Endothelial cell (in vitro differentiated cells): ENCODE measurements around the gene POU2F2. TPM values are rescaled to one million over a fixed set of nuclear protein-coding genes. Genes with fewer than 3 reads are reported as not detected.

Experiments
- DNase-seq: peaks from one replicate; pipeline ENCODE4 v3.0.0; 2021; ENCODE audit warnings: low spot score
- H3K27ac Mint-ChIP-seq: one replicate; pipeline ENCODE4 v1.8.0; 2021; ENCODE audit warnings: mixed read lengths, inconsistent platforms; ENCODE audit not compliant: unreplicated experiment
- H3K27me3 Mint-ChIP-seq: one replicate; pipeline ENCODE4 v1.8.0; 2021; ENCODE audit warnings: mild to moderate bottlenecking, moderate library complexity, mixed read lengths, inconsistent platforms; ENCODE audit not compliant: unreplicated experiment
- H3K36me3 Mint-ChIP-seq: one replicate; pipeline ENCODE4 v1.8.0; 2021; ENCODE audit warnings: mild to moderate bottlenecking, low read depth, mixed read lengths, inconsistent platforms; ENCODE audit not compliant: unreplicated experiment
- H3K4me1 Mint-ChIP-seq: one replicate; pipeline ENCODE4 v1.8.0; 2021; ENCODE audit warnings: mild to moderate bottlenecking, mixed read lengths, inconsistent platforms; ENCODE audit not compliant: unreplicated experiment
- H3K4me3 Mint-ChIP-seq: one replicate; pipeline ENCODE4 v1.8.0; 2021; ENCODE audit warnings: mild to moderate bottlenecking, mixed read lengths, inconsistent platforms; ENCODE audit not compliant: unreplicated experiment
- H3K9me3 Mint-ChIP-seq: one replicate; pipeline ENCODE4 v1.8.0; 2021; ENCODE audit warnings: mixed read lengths, inconsistent platforms; ENCODE audit not compliant: unreplicated experiment
- CTCF ChIP-seq: fragments of 200-600 bp; sonication (generic); IDR thresholded peaks from one replicate; pipeline ENCODE4 v1.5.0; 2021; ENCODE audit warnings: antibody characterized with exemption; ENCODE audit not compliant: unreplicated experiment
- total RNA-seq: library from RNA; stranded (reverse); fragmentation: NEBNext Ultra II Directional; extraction: Animal tissue kit (Norgen Biotek cat#: 25700); gene quantifications from one replicate; pipeline ENCODE4 v1.2.1, GENCODE V29; 2021; ENCODE audit not compliant: unreplicated experiment

Gene POU2F2
- total RNA-seq, 1 donor from 2014 or later, result 5.7 TPM

GRCh38 chr19:42086188-42086736, 46.0 kb downstream of the POU2F2 start:
- no peaks in the 10 kb centered on the region for H3K9me3 Mint-ChIP-seq
- no peak for TF ChIP-seq CTCF
- no peak overlapping the region for H3K4me3 Mint-ChIP-seq
- peaks cover 10% of the 10 kb centered on the region for H3K4me1 Mint-ChIP-seq
- H3K27ac Mint-ChIP-seq, result no peak overlapping the region
- H3K27me3 Mint-ChIP-seq, result peaks cover 5% of the 10 kb centered on the region
- DNase-seq, result no peak
- H3K36me3 Mint-ChIP-seq, result peaks cover 8% of the 10 kb centered on the region

GRCh38 chr19:42083537-42083936, 48.7 kb downstream of the POU2F2 start:
- DNase-seq, result no peak
- H3K4me3 Mint-ChIP-seq, result no peak overlapping the region
- H3K27ac Mint-ChIP-seq, result no peak overlapping the region
- no peak for TF ChIP-seq CTCF
- peaks cover 5% of the 10 kb centered on the region for H3K4me1 Mint-ChIP-seq
- H3K36me3 Mint-ChIP-seq, result peaks cover 20% of the 10 kb centered on the region
- peaks cover 8% of the 10 kb centered on the region for H3K27me3 Mint-ChIP-seq
- no peaks in the 10 kb centered on the region for H3K9me3 Mint-ChIP-seq

- peaks cover 36% of the 10 kb centered on the region for H3K36me3 Mint-ChIP-seq
- no peaks in the 10 kb centered on the region for H3K9me3 Mint-ChIP-seq
- H3K4me3 Mint-ChIP-seq, result peak overlapping the region; percentile 50
- no peak overlapping the region for H3K27ac Mint-ChIP-seq
- H3K27me3 Mint-ChIP-seq, result peaks cover 15% of the 10 kb centered on the region
- peaks cover 16% of the 10 kb centered on the region for H3K4me1 Mint-ChIP-seq
- no peak for DNase-seq
- no peak for TF ChIP-seq CTCF
Measured at GRCh38 chr19:42081584-42082203, 50.6 kb downstream of the POU2F2 start.

- DNase-seq, result no peak
- Mint-ChIP-seq H3K4me1 (peaks cover 19% of the 10 kb centered on the region), H3K9me3 (no peaks in the 10 kb centered on the region), H3K27me3 (peaks cover 20% of the 10 kb centered on the region), H3K36me3 (peaks cover 36% of the 10 kb centered on the region), H3K27ac (no peak overlapping the region), H3K4me3 (no peak overlapping the region)
- no peak for TF ChIP-seq CTCF
Measured at GRCh38 chr19:42080764-42081375, 51.4 kb downstream of the POU2F2 start.
